ENCODE measurements around the gene PNMA8C. TPM values are rescaled to one million over a fixed set of nuclear protein-coding genes. Genes with fewer than 3 reads are reported as not detected.
"Not testable (repeated sequence)": the region's sequence is repeated elsewhere in the genome, so short reads cannot be mapped to it uniquely, and the experiment has no call there.

Gene PNMA8C
- total RNA-seq, 1 experiment from 2014 or later, result 0.14 TPM

GRCh38 chr19:46411088-46411924 lies 17.4 kb downstream of the PNMA8C start:
- DNase-seq, result no peak
- Histone ChIP-seq H3K27me3 (ENCODE audit: control insufficient read depth, insufficient read depth, low read length) (peaks cover 2% of the 10 kb centered on the region; the same call in 1 of the 2 replicates), H3K36me3 (replicated peaks; ENCODE audit: control insufficient read depth, insufficient read depth, low read length) (peaks cover 4% of the 10 kb centered on the region), H3K4me3 (ENCODE audit: insufficient read depth, low read depth, low read length) (peak overlapping the region; percentile 89)

DNA sequence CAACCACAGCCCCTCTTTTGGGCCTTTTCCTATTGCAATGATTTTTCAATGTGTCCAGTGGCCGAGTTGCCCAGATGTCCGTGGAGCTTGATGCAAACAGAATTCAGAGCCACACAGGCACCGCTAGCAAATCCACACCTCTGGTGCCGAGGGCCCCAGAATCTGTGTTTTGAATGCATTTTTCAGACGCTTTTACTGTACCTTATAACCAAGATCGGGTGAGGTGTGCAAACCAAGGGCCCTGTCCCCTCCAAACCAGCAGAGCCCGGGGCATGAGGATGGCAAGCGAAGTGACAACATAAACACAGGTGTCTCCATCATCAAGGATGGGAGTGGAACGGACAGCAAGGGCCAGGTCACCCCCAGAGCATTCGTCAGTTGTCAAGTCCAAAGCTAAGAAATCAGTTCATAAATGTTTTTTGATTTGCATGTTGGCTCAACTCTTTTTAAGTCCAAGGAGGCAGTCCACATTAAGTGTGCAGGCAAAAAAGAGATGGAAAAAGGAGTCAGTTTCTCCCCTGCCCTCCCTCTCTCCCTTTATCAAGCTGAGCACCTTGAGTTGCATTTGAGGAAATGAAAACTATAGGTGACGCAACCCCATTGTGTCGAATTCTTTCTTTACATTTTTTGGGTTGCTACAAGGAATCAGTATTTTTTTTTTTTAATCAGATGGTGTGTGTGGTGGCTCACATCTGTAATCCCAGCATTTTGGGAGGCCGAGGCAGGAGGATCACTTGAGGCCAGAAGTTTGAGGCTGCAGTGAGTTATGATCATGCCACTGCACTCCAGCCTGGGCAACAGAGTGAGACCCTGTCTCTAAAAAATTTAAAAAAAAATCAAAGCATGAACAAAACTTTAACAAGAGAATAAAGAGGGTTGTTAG lies 18.3 kb downstream of the PNMA8C start:
- H3K27me3 ChIP-seq (ENCODE audit: control insufficient read depth, insufficient read depth, low read length), result peaks cover 4% of the 10 kb centered on the region
- peaks cover 4% of the 10 kb centered on the region for H3K36me3 ChIP-seq (replicated peaks; ENCODE audit: control insufficient read depth, insufficient read depth, low read length)
- no peak overlapping the region for H3K4me3 ChIP-seq (ENCODE audit: insufficient read depth, low read depth, low read length)
- no peak for DNase-seq

GRCh38 chr19:46409191-46409590 lies 19.5 kb downstream of the PNMA8C start:
- Histone ChIP-seq H3K4me3 (ENCODE audit: insufficient read depth, low read depth, low read length) (peak overlapping the region; percentile 5; the same call in 1 of the 2 replicates), H3K27me3 (ENCODE audit: control insufficient read depth, insufficient read depth, low read length) (peaks cover 4% of the 10 kb centered on the region), H3K36me3 (replicated peaks; ENCODE audit: control insufficient read depth, insufficient read depth, low read length) (peaks cover 4% of the 10 kb centered on the region)
- no peak for DNase-seq

- Histone ChIP-seq H3K27me3 (ENCODE audit: control insufficient read depth, insufficient read depth, low read length) (peaks cover 4% of the 10 kb centered on the region), H3K4me3 (ENCODE audit: insufficient read depth, low read depth, low read length) (peak overlapping the region; percentile 49), H3K36me3 (replicated peaks; ENCODE audit: control insufficient read depth, insufficient read depth, low read length) (peaks cover 4% of the 10 kb centered on the region)
- no peak for DNase-seq
Observed at GRCh38 chr19:46408664-46409039, 20.1 kb downstream of the PNMA8C start.

- peak; percentile 59 for DNase-seq
- H3K27me3 ChIP-seq (ENCODE audit: control insufficient read depth, insufficient read depth, low read length), result peaks cover 4% of the 10 kb centered on the region
- peak overlapping the region; percentile 49 for H3K4me3 ChIP-seq (ENCODE audit: insufficient read depth, low read depth, low read length)
- peaks cover 4% of the 10 kb centered on the region for H3K36me3 ChIP-seq (replicated peaks; ENCODE audit: control insufficient read depth, insufficient read depth, low read length)
Observed at GRCh38 chr19:46407856-46408663, 20.7 kb downstream of the PNMA8C start.

GRCh38 chr19:46406976-46407375 lies 21.8 kb downstream of the PNMA8C start:
- Histone ChIP-seq H3K36me3 (replicated peaks; ENCODE audit: control insufficient read depth, insufficient read depth, low read length) (peaks cover 4% of the 10 kb centered on the region), H3K4me3 (ENCODE audit: insufficient read depth, low read depth, low read length) (no peak overlapping the region), H3K27me3 (ENCODE audit: control insufficient read depth, insufficient read depth, low read length) (peaks cover 2% of the 10 kb centered on the region)
- peak; percentile 57 for DNase-seq

DNA sequence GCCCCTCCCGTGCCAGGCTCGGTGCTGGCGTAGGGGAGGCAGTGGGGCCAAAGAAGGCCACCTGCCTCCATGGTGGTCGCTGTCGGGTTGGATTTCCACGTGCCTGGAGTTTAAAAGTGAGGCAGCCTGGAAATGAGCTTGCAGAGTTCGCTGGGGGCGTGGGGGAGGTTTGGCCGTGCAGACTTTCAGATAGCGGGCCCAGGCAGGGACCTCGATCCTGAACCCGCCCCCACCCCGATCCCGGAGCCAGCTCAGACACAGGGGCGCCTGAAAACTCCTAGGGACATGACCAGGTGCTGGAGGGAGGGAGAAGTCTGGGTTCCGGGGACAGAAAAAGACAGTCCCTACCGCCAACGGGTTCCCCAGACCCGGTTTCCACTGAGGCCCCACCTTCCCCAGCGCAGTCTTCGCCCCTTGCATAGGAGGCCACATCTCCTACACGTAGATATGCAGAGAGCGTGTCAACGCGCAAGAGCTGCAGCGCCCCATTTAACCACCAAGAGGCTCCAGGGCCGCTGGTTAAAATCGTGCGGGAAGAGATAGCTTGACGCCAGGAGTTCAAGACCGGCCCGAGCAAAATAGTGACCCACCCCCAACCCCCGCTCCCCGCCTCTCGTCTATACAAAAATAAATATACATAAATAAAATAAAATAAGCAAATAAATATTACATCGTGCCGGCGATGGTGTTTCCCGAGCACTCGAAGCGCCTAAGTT lies 23.8 kb downstream of the PNMA8C start:
- Histone ChIP-seq H3K36me3 (replicated peaks; ENCODE audit: control insufficient read depth, insufficient read depth, low read length) (no peaks in the 10 kb centered on the region), H3K4me3 (ENCODE audit: insufficient read depth, low read depth, low read length) (peak overlapping the region; percentile 50), H3K27me3 (ENCODE audit: control insufficient read depth, insufficient read depth, low read length) (peaks cover 2% of the 10 kb centered on the region)
- peak; percentile 82 for DNase-seq

- peak overlapping the region; percentile 50 for H3K4me3 ChIP-seq (ENCODE audit: insufficient read depth, low read depth, low read length)
- no peaks in the 10 kb centered on the region for H3K36me3 ChIP-seq (replicated peaks; ENCODE audit: control insufficient read depth, insufficient read depth, low read length)
- DNase-seq, result peak; percentile 81
- peaks cover 2% of the 10 kb centered on the region for H3K27me3 ChIP-seq (ENCODE audit: control insufficient read depth, insufficient read depth, low read length)
Observed at GRCh38 chr19:46404055-46404752, 24.5 kb downstream of the PNMA8C start.

DNA sequence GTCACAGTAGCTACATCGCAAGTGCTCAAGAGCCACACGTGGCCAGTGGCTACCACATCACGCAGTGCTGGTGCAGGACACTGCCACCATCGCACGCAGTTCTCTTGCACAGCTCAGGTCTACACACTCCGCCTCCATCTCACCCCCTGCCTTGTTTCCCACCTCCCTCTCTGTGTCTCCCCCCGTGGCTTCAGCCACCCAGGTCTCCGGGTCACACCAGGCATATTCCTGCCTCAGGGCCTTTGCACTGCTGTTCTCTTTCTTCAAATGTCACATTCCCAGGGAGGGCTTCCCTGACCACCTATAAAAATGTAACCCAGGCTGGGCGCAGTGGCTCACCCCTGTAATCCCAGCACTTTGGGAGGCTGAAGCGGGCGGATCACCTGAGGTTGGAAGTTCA lies 26.0 kb downstream of the PNMA8C start:
- DNase-seq, result no peak
- Histone ChIP-seq H3K4me3 (ENCODE audit: insufficient read depth, low read depth, low read length) (no peak overlapping the region), H3K27me3 (ENCODE audit: control insufficient read depth, insufficient read depth, low read length) (peaks cover 2% of the 10 kb centered on the region), H3K36me3 (replicated peaks; ENCODE audit: control insufficient read depth, insufficient read depth, low read length) (no peaks in the 10 kb centered on the region)

GRCh38 chr19:46397801-46398479 lies 30.8 kb downstream of the PNMA8C start:
- DNase-seq; H3K4me3 ChIP-seq (ENCODE audit: insufficient read depth, low read depth, low read length); H3K36me3 ChIP-seq (replicated peaks; ENCODE audit: control insufficient read depth, insufficient read depth, low read length); H3K27me3 ChIP-seq (ENCODE audit: control insufficient read depth, insufficient read depth, low read length): not testable (repeated sequence)

DNA sequence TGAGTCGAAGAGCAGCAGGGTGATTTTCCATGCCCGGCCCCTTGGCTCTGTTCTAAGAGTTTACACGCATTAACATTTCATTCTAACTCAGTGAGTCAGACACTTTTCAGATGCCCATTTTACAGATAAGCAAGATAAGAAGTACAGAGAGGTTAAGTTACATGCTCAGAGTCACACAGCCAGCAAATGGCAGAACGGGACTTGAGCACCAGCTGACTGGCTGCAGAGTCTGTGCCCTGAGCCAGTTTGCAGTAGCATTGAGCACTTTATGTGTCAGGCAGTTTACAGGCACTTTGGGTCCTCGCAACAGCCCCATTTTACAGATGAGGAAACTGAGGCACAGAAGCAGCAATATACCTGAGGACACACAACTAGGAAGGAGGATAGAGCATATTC lies 34.3 kb downstream of the PNMA8C start:
- DNase-seq, result no peak
- peaks cover 4% of the 10 kb centered on the region for H3K36me3 ChIP-seq (replicated peaks; ENCODE audit: control insufficient read depth, insufficient read depth, low read length)
- H3K4me3 ChIP-seq (ENCODE audit: insufficient read depth, low read depth, low read length), result no peak overlapping the region
- H3K27me3 ChIP-seq (ENCODE audit: control insufficient read depth, insufficient read depth, low read length), result no peaks in the 10 kb centered on the region

DNA sequence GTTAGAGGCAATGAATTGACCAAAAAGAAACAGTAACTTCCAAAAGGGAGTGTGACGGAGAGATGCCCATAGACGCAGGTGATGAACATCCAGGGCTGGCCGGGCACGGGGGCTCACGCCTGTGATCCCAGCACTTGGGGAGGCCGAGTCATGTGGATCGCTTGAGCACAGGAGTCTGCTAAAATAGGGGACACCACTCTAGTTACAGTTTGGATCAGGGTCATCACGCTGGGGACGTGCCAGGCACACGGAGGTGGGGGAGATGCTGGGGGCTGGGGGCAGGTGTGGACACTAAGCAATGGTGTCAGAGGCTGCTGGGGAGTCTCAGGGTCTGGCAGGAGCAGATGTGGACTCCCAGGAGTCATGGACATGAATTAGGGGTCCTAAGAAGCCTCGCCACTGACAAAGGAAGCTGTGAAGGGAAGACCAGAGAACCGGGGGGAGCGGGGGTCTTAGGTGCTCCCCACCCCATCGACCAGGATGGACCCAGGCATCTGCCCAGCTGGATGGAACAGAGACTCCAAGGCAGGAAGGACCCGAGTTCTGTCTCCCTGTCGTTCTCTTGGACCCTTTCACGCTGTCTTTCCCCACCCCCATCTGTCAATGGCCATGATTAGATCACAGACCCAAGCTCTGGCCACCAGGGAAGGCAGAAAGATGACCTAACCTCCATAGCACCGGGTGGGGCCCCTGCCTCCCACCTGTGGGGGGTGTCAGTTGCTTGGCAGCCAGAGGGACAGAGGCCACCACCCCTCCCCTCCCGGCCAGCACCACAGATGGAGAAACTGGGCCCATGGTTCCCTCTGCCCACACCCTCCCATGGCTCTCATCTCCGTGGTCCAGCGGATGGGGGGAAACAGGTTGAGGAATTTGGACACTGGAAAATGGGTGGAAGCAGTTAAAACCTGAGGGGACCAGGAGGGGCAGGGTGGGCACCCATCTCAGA lies 35.0 kb downstream of the PNMA8C start:
- H3K36me3 ChIP-seq (replicated peaks; ENCODE audit: control insufficient read depth, insufficient read depth, low read length), result peaks cover 5% of the 10 kb centered on the region
- DNase-seq, result no peak
- no peak overlapping the region for H3K4me3 ChIP-seq (ENCODE audit: insufficient read depth, low read depth, low read length)
- H3K27me3 ChIP-seq (ENCODE audit: control insufficient read depth, insufficient read depth, low read length), result no peaks in the 10 kb centered on the region

Measured in H7 (cell line).